ENCODE results near the gene PRSS38.

PRSS38 gene

DNA sequence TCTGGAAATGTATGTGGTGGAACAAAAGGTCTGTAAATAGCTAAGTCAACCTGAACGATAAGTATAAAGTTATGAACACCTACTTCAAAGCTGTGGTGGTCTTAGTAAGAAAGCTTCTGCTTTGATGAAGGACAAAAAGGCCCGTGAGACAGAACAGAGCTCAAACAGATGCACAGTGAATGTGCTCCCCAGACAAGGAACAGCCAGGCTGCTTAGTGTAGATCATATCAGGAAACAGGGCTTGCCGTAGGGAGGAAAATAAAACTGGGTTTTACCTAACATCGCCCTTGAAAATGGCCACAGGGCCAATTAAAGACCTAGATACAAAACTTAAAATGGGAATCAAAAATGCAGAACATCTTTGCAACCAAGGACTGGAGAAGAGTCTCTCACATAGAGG lies 40.2 kb downstream of the PRSS38 start:
- Histone ChIP-seq H3K9me3 (ENCODE audit: control insufficient read depth, low read length) (no peaks in the 10 kb centered on the region), H3K9ac (no peak overlapping the region), H3K4me2 (ENCODE audit: low read length) (no peak overlapping the region), H2AFZ (no peak overlapping the region), H3K27ac (no peak overlapping the region), H3K36me3 (ENCODE audit: control insufficient read depth, insufficient read depth, low read length) (no peaks in the 10 kb centered on the region), H3K4me3 (ENCODE audit: low read depth, low read length) (no peak overlapping the region), H3K27me3 (ENCODE audit: control insufficient read depth, insufficient read depth, low read length) (no peaks in the 10 kb centered on the region), H3K4me1 (no peaks in the 10 kb centered on the region), H3K79me2 (no peaks in the 10 kb centered on the region)
- no peak for TF ChIP-seq CTCF (IDR thresholded peaks at IDR 0.05)

DNA sequence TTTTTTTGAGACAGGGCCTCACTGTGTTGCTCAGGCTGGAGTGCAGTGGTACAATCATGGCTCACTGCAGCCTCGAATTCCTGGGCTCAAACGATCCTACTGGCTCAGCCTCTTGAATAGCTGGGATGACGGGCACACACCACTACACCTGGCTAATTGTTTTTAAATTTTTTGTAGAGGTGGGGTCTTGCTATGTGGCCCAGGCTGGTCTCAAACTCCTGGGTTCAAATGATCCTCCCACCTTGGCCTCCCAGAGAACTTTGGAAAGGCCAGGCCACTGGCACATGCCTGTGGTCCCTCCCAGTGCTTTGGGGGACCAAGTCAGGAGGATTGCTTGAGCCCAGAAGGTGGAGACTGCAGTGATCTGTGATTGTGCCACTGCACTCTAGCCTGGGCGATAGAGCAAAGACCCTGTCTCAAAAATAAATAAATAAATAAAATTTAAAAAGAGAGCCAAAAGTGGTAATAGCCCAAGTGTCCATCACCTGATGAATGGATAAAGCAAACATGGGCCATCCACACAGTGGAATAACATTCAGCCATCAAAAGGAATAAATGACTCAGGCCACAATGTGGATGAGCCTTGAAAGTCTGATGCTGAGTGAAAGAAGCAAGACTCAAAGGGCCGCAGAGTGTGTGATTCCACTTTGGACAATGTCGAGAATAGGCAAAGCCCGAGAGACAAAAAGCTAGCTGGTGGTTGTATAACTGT lies 40.8 kb downstream of the PRSS38 start:
- no peak for TF ChIP-seq CTCF (IDR thresholded peaks at IDR 0.05)
- no peak overlapping the region for H3K27ac ChIP-seq
- H3K27me3 ChIP-seq (ENCODE audit: control insufficient read depth, insufficient read depth, low read length): no peaks in the 10 kb centered on the region
- no peaks in the 10 kb centered on the region for H3K4me1 ChIP-seq
- no peak overlapping the region for H2AFZ ChIP-seq
- H3K79me2 ChIP-seq: no peaks in the 10 kb centered on the region
- H3K4me2 ChIP-seq (ENCODE audit: low read length): no peak overlapping the region
- H3K9ac ChIP-seq: no peak overlapping the region
- H3K36me3 ChIP-seq (ENCODE audit: control insufficient read depth, insufficient read depth, low read length): no peaks in the 10 kb centered on the region
- no peak overlapping the region for H3K4me3 ChIP-seq (ENCODE audit: low read depth, low read length)
- no peaks in the 10 kb centered on the region for H3K9me3 ChIP-seq (ENCODE audit: control insufficient read depth, low read length)

- H3K27ac ChIP-seq: no peak overlapping the region
- no peak overlapping the region for H3K9ac ChIP-seq
- TF ChIP-seq CTCF (IDR thresholded peaks at IDR 0.05): no peak
- no peaks in the 10 kb centered on the region for H3K27me3 ChIP-seq (ENCODE audit: control insufficient read depth, insufficient read depth, low read length)
- H3K4me3 ChIP-seq (ENCODE audit: low read depth, low read length): no peak overlapping the region
- no peak overlapping the region for H2AFZ ChIP-seq
- no peaks in the 10 kb centered on the region for H3K79me2 ChIP-seq
- H3K9me3 ChIP-seq (ENCODE audit: control insufficient read depth, low read length): no peaks in the 10 kb centered on the region
- no peak overlapping the region for H3K4me2 ChIP-seq (ENCODE audit: low read length)
- no peaks in the 10 kb centered on the region for H3K36me3 ChIP-seq (ENCODE audit: control insufficient read depth, insufficient read depth, low read length)
- H3K4me1 ChIP-seq: no peaks in the 10 kb centered on the region
These were observed 49.4 kb downstream of the PRSS38 start for GRCh38 chr1:227864882-227865281.

GRCh38 chr1:227869279-227869842 lies 53.9 kb downstream of the PRSS38 start:
- TF ChIP-seq CTCF (IDR thresholded peaks at IDR 0.05): no peak
- H3K4me2 ChIP-seq (ENCODE audit: low read length): no peak overlapping the region
- no peak overlapping the region for H2AFZ ChIP-seq
- H3K27ac ChIP-seq: no peak overlapping the region
- no peaks in the 10 kb centered on the region for H3K9me3 ChIP-seq (ENCODE audit: control insufficient read depth, low read length)
- H3K27me3 ChIP-seq (ENCODE audit: control insufficient read depth, insufficient read depth, low read length): no peaks in the 10 kb centered on the region
- no peaks in the 10 kb centered on the region for H3K4me1 ChIP-seq
- H3K4me3 ChIP-seq (ENCODE audit: low read depth, low read length): no peak overlapping the region
- no peaks in the 10 kb centered on the region for H3K79me2 ChIP-seq
- H3K9ac ChIP-seq: no peak overlapping the region
- no peaks in the 10 kb centered on the region for H3K36me3 ChIP-seq (ENCODE audit: control insufficient read depth, insufficient read depth, low read length)

DNA sequence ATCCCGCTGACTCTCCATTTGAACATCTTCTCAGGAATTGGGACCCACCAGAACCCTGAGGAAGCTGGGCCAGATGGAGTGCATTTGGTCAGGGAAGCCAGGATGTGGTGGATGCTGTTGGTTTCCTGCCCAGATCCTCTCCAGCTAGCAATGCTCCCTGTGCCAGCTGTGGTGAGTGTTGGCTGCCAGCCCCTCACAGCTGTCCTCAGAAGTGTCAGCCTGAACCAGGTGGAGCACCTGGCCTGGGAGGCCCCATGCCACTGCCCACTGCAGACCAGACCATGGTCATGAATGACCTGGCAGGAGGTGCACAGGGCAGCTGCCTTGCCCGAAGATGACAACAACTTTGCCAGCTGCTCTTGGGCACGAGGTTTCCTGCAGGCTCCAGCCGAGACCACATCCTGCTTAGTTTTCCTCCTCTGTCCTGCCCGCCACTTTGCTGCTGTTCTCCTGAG lies 54.4 kb downstream of the PRSS38 start:
- no peaks in the 10 kb centered on the region for H3K9me3 ChIP-seq (ENCODE audit: control insufficient read depth, low read length)
- H3K4me1 ChIP-seq: no peaks in the 10 kb centered on the region

More for the DNA sequence above, 54.4 kb downstream of the PRSS38 start:
- H3K36me3 ChIP-seq (ENCODE audit: control insufficient read depth, insufficient read depth, low read length): no peaks in the 10 kb centered on the region
- no peak overlapping the region for H3K27ac ChIP-seq
- H2AFZ ChIP-seq: no peak overlapping the region
- no peak overlapping the region for H3K4me2 ChIP-seq (ENCODE audit: low read length)
- no peak overlapping the region for H3K4me3 ChIP-seq (ENCODE audit: low read depth, low read length)
- TF ChIP-seq CTCF (IDR thresholded peaks at IDR 0.05): no peak
- H3K9ac ChIP-seq: no peak overlapping the region
- H3K79me2 ChIP-seq: no peaks in the 10 kb centered on the region
- no peaks in the 10 kb centered on the region for H3K27me3 ChIP-seq (ENCODE audit: control insufficient read depth, insufficient read depth, low read length)
